HL-60/S4 treated with phorbol 12-myristate 13-acetate at 8.2 ng/mL for 4 days and 3 days (cell line): ENCODE data around the gene LIMS1.
"Not testable (repeated sequence)": the region's sequence is repeated elsewhere in the genome, so short reads cannot be mapped to it uniquely, and the experiment has no call there.

ENCODE experiments used
- in situ Hi-C: fragments of 300-500 bp; cut with MboI; formaldehyde crosslinking; loops from 2 replicates; pipeline ENCODE4 v1.15.0; 2022; ENCODE audit warnings: low sequenced_read_pairs

Gene LIMS1

GRCh38 chr2:108533832-108534583, at the start of gene LIMS1:
Gene LIMS1 (plus strand): TSS chr2:108534470. CDS start chr2:108534563, 93 bp downstream.
- in situ Hi-C loops = no loop called here

- in situ Hi-C loops = no loop called here
Measured at GRCh38 chr2:108485253-108485652, 49.0 kb upstream of the LIMS1 start.

GRCh38 chr2:108490506-108491122, 43.7 kb upstream of the LIMS1 start:
- in situ Hi-C loops = no loop called here

GRCh38 chr2:108491848-108492247, 42.4 kb upstream of the LIMS1 start:
- in situ Hi-C loops = no loop called here

GRCh38 chr2:108492364-108492763, 41.9 kb upstream of the LIMS1 start:
- in situ Hi-C loops = no loop called here

GRCh38 chr2:108496167-108496566, 38.1 kb upstream of the LIMS1 start:
- in situ Hi-C loops = not testable (repeated sequence)

- in situ Hi-C loops = not testable (repeated sequence)
Measured at GRCh38 chr2:108507620-108508019, 26.6 kb upstream of the LIMS1 start.

GRCh38 chr2:108512431-108512830, 21.8 kb upstream of the LIMS1 start:
- in situ Hi-C loops = not testable (repeated sequence)

GRCh38 chr2:108514478-108514877, 19.8 kb upstream of the LIMS1 start:
- in situ Hi-C loops = not testable (repeated sequence)

GRCh38 chr2:108524688-108525087, 9.6 kb upstream of the LIMS1 start:
- in situ Hi-C loops = not testable (repeated sequence)

GRCh38 chr2:108525258-108525657, 9.0 kb upstream of the LIMS1 start:
- in situ Hi-C loops = not testable (repeated sequence)

GRCh38 chr2:108531674-108532055, 2.6 kb upstream of the LIMS1 start:
- in situ Hi-C loops = no loop called here

GRCh38 chr2:108534584-108535356, 500 bp downstream of the LIMS1 start:
- in situ Hi-C loops = no loop called here

- in situ Hi-C loops = no loop called here
Measured at GRCh38 chr2:108535357-108535631, 1.0 kb downstream of the LIMS1 start.

- in situ Hi-C loops = no loop called here
Measured at GRCh38 chr2:108536133-108536780, 2.0 kb downstream of the LIMS1 start.

GRCh38 chr2:108536911-108537310, 2.6 kb downstream of the LIMS1 start:
- in situ Hi-C loops = no loop called here

GRCh38 chr2:108538000-108538625, 3.8 kb downstream of the LIMS1 start:
- in situ Hi-C loops = no loop called here

GRCh38 chr2:108541451-108541850, 7.2 kb downstream of the LIMS1 start:
- in situ Hi-C loops = no loop called here

GRCh38 chr2:108542071-108542470, 7.8 kb downstream of the LIMS1 start:
- in situ Hi-C loops = no loop called here

- in situ Hi-C loops = no loop called here
Measured at GRCh38 chr2:108547606-108548005, 13.3 kb downstream of the LIMS1 start.
